HG03460 (cell line): ENCODE results near the gene PEX11B.
A peak's percentile ranks its signal among the peaks of the same experiment; 100 is the strongest.

Experiments
- ATAC-seq: cut with Tn5 transposase; IDR thresholded peaks from one replicate; pipeline ENCODE4 v1.9.1; 2021; ENCODE audit not compliant: unreplicated experiment

Gene PEX11B

GRCh38 chr1:145912128-145912641, 6.3 kb downstream of the PEX11B start:
- ATAC-seq = no peak

- no peak for ATAC-seq
Observed at GRCh38 chr1:145908653-145909052, 9.9 kb downstream of the PEX11B start.

DNA sequence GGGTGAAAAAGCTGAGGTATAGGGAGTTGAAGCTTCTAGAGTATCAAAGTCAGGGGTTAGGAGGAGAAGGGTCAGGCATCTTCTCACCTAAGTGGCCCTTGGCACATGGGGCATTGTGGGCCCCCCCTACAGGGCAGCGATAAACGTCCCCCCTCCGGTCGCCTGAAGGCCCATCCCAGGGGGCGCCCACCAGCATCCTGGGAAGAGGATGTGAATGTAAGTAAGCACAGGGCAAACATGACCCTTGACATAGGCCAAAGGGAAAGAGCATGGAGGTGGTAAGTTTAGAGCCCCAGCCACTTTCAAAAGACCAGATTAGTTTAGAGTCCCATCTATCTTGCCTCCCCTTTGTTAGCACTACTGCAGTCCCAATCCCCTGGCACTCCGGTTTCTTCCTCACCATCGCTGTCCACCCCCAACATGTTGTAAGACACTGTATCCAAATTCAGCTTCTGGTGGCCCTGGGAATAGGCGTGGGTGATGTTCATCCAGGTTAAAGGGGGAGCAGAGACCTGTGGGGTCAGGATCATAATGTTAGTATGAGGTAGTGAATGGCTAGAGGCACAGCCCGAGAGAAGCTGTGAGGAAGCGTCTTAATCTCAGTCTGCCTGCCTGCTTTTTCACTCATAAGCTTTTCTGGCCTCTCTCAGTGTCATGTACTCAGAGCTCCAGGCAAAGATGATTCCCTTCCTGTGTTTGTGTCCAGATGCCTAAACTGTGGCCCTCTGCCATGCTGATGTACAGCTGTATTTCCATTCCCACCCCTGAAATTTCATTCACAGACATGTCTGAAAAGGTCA, 11.4 kb downstream of the PEX11B start:
- no peak for ATAC-seq

DNA sequence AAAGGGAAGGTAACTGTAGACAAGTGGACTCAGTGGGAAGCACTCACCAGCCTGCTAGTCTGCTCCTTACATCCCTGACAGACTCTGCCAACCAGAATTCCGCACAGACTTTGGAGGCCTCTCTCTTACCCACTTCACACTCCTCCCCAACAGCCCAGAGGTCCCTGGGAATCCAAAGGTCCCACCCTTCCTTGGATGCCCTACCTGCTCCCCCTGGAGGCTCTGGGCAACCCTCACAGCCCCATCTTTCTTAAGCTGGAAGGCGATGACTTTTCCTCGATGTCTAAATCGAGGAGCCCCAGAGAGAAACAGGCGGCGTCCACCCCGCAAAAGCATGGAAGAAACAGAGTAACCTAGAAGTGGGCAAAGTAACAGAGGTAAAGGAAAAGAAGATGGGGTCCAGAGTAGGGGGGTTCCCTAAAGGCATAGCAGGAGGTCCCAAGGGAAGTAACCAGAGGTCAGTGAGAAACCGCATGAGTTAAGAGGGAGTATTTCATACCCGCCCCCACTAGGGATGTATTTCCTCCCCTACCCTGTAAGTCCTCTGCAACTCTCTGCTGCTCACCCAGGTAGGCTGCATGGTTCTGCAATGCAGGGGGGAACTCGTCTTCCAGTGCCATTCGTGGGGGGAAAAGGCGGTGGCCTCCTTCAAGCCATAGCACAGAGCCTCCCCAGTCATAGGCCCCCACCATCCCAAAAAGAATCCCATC, 17.1 kb downstream of the PEX11B start:
- ATAC-seq = no peak

DNA sequence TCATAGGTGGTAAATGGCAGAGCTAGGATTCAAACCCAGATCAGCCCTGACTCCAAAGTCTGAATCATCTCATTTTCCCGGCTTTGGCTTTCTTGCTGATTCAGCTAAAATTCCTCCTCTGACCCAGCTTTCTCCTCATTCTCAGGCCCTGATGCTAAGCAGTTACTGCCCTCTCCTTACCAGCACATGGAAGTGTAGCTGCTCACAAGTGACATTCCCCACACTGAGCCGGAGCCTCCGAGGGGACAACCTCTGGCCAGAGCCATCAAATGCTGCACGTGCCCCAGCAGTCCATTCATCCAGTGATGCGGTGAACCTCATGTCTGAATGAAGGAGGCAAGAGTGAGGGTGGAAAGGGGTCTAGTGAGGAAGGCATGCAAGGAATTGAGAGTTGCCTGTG, 19.8 kb downstream of the PEX11B start:
- ATAC-seq = no peak

DNA sequence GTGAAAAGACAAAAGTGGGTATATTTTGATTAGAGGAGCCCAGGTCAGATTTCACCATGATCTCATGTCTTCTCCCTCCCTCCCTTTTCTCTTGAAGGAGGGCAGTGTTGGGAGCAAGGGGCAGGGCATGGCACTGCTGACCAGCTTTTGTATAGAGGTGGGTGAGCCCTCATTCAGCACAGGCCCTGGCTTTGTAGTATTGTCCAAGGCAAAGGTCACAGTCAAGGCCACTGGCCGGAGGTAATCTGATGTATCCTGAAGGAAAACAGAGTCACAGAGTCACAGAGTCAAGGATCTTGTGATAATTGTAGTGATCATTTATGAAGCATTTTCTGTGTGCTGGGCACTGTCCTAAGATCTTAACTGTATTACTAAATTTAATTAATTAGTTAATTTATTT, 20.5 kb downstream of the PEX11B start:
- no peak for ATAC-seq

DNA sequence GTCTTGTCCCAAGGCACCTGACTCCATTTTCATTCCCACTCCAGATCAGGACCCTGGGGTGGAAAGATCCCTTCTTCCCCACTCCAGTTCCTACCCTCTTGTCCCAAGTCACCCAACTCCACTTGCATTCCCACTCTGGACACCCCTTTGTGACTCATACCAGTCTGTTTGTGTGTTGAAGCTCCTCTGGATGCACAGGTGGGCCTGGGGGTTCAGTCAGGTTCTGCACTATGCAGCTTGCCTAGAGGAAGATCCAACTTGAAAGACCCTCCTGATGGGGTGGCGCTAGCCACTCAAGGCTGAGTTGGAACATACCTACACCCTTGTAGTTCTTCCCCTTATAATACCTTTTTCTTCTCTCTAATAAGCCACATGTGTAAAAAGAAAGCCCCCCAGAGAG, 23.0 kb downstream of the PEX11B start:
- ATAC-seq = no peak

DNA sequence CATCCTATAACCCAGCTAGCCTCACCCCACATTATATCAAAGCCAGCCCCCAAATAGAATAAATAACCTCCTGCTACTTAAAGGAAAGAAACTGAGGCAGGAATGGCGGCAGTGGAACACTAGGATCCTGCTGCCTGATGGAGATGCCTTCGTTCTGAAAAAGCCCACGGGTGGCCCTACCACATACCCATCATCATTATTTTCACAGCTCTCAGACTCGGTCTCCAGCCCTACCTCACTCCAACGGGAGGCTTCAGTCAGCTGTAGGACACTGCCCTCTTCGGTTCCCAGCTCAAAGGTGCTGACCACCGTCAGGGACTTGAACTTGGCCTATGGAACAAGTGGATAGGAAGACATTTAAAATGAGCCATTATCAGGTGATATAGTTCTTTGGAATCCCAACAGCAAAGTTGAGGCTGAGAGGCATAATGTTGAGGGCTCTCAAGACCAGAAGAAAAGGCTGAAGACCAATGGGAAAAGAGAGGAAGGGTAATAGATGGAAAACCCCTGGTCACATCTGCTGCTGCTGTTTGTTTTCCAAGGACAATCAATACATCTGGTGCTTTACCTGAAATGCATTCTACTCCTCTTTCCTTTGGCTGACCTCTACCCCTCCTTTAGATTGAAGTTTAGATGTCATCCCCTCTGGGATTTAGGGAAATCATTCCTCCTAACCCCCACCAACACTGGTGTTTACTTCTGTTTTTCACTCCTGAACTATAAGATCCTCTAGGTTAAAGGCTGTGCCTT, 25.0 kb downstream of the PEX11B start:
- ATAC-seq = no peak

- no peak for ATAC-seq
Observed at GRCh38 chr1:145892486-145893087, 25.9 kb downstream of the PEX11B start.

DNA sequence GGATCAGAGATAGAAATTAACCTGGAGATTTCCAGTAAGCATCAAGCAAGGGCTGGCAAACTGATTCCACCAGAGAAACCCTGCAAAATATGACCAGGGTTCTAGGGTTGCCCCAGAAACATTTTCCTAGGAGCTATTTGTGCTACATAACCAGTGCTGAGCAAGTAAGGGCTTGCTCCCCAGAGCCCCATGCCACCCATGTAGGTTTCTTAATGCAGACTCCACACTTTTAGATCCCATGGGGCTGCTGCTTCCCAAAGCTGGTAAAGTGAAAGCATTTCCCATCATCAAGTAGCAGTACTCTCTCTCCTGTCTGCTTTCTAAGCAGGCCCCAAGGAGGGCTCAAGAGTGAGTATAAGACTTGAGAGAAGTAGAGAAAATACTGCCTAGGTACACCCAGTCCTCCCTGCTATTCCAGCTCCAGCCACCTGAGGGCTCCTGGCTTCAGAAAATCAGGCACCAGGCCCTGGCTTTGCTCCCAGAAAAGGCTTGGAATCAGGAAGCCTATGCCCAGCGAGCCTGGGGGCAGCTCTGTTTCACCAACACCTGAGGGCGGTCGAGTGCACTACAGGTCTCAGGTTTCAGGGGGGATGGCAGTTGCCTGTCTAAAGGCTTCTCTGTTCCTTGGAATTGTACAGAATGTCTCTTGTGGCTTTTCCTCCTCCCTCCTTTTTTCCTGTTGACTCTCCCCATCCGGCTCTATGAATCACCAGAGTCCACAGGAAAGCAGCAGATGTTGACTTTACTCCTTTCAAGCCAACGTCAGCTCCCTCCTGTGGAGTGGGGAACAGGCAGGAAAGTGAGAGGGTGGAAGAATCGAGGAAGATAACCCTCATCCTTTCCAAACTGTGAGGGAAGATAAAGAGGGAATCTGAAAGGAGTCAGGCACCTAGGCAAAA, 26.7 kb downstream of the PEX11B start:
- ATAC-seq = no peak

DNA sequence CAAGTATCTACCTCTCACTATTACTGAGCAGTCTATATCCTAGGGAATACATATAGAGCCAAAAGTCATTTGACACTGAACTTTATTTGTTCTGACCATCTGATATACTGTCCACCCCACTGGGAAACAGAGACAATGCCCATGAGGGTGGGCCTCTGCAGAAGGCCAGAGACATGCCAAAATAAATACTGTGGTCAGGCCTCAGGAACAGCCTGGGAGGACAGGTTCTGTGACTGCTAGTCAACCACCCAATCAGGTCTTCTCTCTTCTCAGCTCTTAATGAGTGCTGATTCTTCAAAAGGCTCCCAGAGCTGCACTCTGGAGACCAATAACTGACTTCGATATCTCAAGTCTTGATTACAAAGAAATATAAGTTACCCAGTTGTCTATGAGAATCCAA, 27.4 kb downstream of the PEX11B start:
- ATAC-seq = no peak

GRCh38 chr1:145889722-145890121, 28.8 kb downstream of the PEX11B start:
- ATAC-seq = no peak

DNA sequence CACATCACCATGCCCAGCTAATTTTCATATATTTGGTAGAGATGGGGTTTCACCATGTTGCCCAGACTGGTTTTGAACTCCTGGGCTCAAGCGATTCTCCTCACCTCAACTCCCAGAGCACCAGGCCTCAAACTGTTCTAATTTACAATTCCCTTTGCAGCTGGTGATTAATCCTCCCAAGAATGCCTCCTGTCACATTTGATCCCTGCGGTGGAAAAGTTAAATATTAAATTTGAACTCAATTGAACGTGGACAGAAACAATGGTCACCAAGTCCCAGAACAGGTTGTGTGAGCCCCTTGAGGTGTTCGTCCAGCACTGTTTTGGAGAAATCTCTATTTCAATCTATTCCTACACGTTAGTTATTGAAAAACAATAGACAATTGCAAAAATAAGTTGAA, 30.9 kb downstream of the PEX11B start:
- ATAC-seq = no peak

GRCh38 chr1:145886816-145887215, 31.7 kb downstream of the PEX11B start:
- ATAC-seq = no peak

DNA sequence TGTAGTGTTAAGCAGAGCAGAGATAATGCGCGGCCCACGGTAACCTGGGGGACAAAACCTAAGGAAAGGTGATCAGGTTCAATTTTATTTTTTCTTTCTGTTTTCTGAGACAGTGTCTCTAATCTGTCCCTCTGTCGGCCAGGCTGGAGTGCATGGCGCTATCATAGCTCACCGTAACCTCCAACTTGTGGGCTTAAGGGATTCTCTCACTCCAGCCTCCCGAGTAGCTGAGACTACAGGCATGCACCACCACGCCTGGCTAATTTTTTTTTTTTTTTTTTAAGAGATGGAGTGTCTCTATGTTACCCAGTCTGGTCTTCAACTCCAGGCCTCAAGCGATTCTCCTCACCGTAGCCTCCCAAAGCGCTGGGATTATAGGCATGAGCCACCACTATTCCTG, 32.1 kb downstream of the PEX11B start:
- ATAC-seq = no peak

DNA sequence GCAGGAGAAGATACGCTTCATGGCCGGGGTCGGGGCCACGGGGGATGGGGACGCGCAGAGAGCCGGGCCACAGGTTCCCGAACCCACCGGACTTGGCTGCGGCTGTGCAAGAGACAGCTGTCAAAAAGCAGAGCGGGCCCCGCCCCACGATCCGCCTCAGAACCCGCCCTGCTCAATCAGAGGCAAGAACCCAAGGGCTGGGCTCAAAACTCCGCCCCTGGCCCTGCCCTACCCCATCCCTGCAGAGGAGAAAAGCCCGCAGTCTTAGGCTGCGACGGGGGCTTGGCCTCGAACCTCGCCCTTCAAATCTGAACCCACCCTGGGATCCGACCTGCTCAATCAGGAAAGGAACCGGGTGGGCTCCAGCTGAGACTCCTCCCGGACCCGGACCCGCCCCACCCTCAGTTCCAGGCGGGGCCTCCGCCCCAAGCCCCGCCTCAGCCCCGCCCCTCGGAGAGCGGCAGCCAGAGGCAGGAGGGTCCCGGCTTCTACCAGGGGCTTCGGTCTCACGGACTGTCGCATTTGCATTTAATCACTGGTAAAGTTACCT, 32.7 kb downstream of the PEX11B start, which contains the start of gene ANKRD35:
ANKRD35 (minus strand) TSS at position 129 of the 550 bp plus-strand sequence; CDS start at position 21, 108 bp downstream.
- peak; percentile 100 for ATAC-seq

DNA sequence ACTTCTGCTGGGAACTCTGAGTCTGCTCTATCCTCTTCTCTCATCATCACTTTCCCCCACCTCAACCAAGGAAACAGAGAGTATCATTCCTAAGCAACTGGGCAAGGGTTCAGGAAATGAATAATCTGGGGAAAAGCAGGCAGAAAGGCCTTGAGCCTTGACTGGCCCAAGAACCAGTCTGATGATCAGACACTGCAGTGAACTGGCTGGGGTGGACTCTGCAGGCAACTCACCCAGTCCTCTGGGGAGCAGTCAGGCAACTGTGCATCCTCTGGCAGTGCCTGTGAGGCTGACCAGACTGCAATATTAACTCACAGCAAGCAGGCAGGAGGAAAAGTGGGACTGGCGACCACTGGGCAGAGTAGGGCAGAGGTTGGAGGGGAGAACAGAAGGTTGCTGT, 33.8 kb downstream of the PEX11B start:
- ATAC-seq = no peak

DNA sequence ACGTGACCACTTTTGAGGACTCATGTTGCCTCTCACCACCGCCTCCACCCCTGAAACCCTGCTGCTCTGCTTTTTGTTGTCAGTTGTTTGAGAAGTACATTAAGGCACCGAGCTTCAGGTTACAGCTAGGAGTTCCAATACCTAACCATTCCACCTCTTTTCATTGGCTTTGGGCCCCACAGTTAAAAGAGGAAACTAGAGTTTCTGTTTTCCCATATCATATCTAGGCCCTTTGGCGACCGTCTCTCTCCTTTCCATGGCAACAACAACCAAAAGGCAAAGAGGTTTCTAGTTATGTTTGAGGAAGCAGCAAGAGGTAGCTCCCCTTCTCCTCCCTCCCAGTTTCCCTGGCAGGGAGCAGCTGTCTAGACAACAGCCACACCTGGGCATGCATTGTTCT, 38.7 kb downstream of the PEX11B start:
- no peak for ATAC-seq

DNA sequence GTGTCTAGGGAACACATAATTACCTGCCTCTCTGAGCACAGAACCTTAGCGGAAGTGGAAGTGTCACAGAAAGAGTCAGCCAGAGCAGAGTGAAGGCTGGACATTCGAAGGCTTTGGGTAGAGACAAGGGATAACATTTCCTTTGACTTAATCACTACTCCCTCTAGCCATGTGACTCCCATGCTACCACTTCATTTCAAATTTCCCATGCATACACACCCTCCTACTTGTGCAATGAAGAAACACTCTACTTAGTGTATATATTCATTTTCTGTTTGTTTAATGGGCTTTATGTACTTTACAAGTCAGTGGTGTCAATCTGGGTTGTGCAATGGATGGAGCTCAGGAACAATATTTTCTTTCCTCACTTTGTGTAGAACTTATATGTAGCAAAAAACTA, 39.8 kb downstream of the PEX11B start:
- ATAC-seq = no peak
